Smooth muscle cell (in vitro differentiated cells): Measurements from ENCODE around the gene NDUFS3. TPM values are rescaled to one million over a fixed set of nuclear protein-coding genes. Genes with fewer than 3 reads are reported as not detected.

Source experiments
- DNase-seq: peaks from one replicate; lab custom pipeline; 2025; ENCODE audit not compliant: unreplicated experiment; lab: John Stamatoyannopoulos, UW
- H2AFZ ChIP-seq: fragments of 200-600 bp; sonication (generic); 2 replicates; pipeline ENCODE4 v1.6.0; 2016; ENCODE audit warnings: antibody characterized with exemption, low read depth, mild to moderate bottlenecking
- H3F3A ChIP-seq: fragments of 200-600 bp; sonication (generic); 2 replicates; pipeline ENCODE4 v1.6.0; 2017; ENCODE audit warnings: antibody characterized with exemption, low read depth
- H3K27ac ChIP-seq: fragments of 200-600 bp; sonication (generic); 2 replicates; pipeline ENCODE4 v1.5.1; 2016; ENCODE audit warnings: low read depth, mild to moderate bottlenecking
- H3K27me3 ChIP-seq: fragments of 200-600 bp; sonication (generic); 2 replicates; pipeline ENCODE4 v1.6.1; 2016; ENCODE audit warnings: low read depth, mild to moderate bottlenecking
- H3K36me3 ChIP-seq: fragments of 200-600 bp; sonication (generic); 2 replicates; pipeline ENCODE4 v1.5.1; 2016; ENCODE audit warnings: low read depth
- H3K4me1 ChIP-seq: fragments of 200-600 bp; sonication (generic); 2 replicates; pipeline ENCODE4 v1.5.1; 2016; ENCODE audit warnings: low read depth
- H3K4me2 ChIP-seq: fragments of 200-600 bp; sonication (generic); 2 replicates; pipeline ENCODE4 v1.6.0; 2016; ENCODE audit warnings: mild to moderate bottlenecking
- H3K4me3 ChIP-seq: fragments of 200-600 bp; sonication (generic); 2 replicates; pipeline ENCODE4 v1.5.1; 2016; ENCODE audit warnings: mild to moderate bottlenecking
- H3K79me2 ChIP-seq: fragments of 200-600 bp; sonication (generic); 2 replicates; pipeline ENCODE4 v1.6.0; 2016; ENCODE audit warnings: low read depth, mild to moderate bottlenecking
- H3K9ac ChIP-seq: fragments of 200-600 bp; sonication (generic); 2 replicates; pipeline ENCODE4 v1.6.0; 2016; ENCODE audit warnings: low read depth
- H3K9me3 ChIP-seq: fragments of 200-600 bp; sonication (generic); replicated peaks from 2 replicates; pipeline ENCODE4 v1.5.1; 2016; ENCODE audit warnings: low read depth
- H4K20me1 ChIP-seq: fragments of 200-600 bp; sonication (generic); 2 replicates; pipeline ENCODE4 v1.6.0; 2016; ENCODE audit warnings: low read depth
- CTCF ChIP-seq: fragments of 200-600 bp; sonication (generic); IDR thresholded peaks from 2 replicates; pipeline ENCODE4 v1.5.1; 2017; ENCODE audit warnings: borderline replicate concordance, mild to moderate bottlenecking, antibody characterized with exemption; ENCODE audit not compliant: insufficient read depth, poor library complexity, severe bottlenecking
- WGBS: methylation state at CpG from one replicate; pipeline ENCODE4 v1.1.7; 2016; ENCODE audit warnings: low lambda C conversion rate; 5-methylcytosine and 5-hydroxymethylcytosine counted together
- polyA plus RNA-seq: library from polyadenylated mRNA; unstranded; fragments of >200 nt; fragmentation: Nextera tagmentation; extraction: Ambion mirVana; gene quantifications from 2 replicates; pipeline ENCODE4 v1.2.1, GENCODE V29; 2016
- small RNA-seq: library from RNA; depleted of rRNA; stranded (forward); fragments of <200 nt; gene quantifications from one replicate; pipeline ENCODE3, GENCODE V24; 2014
- total RNA-seq: library from RNA; depleted of rRNA; stranded (reverse); fragments of >200 nt; gene quantifications from 2 replicates; pipeline ENCODE4 v1.2.3, GENCODE V29; 2014

NDUFS3 gene
- total and polyA plus RNA-seq, 2 experiments from 2014 or later: 53.8 to 110 TPM

DNA sequence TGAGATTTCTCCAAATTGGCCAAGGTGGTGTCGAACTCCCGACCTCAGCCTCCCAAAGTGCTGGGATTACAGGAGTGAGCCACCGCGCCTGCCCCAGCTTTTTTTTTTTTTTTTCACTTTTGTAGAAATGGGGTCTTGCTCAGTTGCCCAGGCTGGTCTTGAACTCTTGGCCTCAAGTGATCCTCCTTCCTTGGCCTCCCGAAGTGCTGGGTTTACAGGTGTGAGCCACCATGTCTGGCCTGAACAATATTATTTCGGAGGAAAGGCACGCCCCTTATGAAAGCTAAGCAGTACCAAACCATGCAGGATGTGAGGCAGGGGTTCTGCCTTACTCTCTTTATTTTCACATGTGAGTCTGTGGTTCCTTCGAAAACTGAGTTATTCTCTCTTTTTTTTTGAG is 47.4 kb downstream of the NDUFS3 start:
- Histone ChIP-seq H3K4me3 (no peak overlapping the region), H4K20me1 (peaks cover 5% of the 10 kb centered on the region), H3K9ac (no peak overlapping the region), H3K27me3 (no peaks in the 10 kb centered on the region), H2AFZ (no peak overlapping the region), H3K9me3 (no peaks in the 10 kb centered on the region), H3K27ac (no peak overlapping the region), H3K4me2 (no peak overlapping the region), H3K36me3 (peaks cover 43% of the 10 kb centered on the region), H3K4me1 (no peaks in the 10 kb centered on the region), H3K79me2 (no peaks in the 10 kb centered on the region), H3F3A (no peaks in the 10 kb centered on the region)
- no peak for TF ChIP-seq CTCF
- WGBS: 98% methylated on average over 8 of the region's 8 CpGs
- DNase-seq: no peak

GRCh38 chr11:47628026-47628425 is 49.2 kb downstream of the NDUFS3 start:
- peaks cover 5% of the 10 kb centered on the region for H4K20me1 ChIP-seq
- no peaks in the 10 kb centered on the region for H3K79me2 ChIP-seq
- no peak overlapping the region for H3K4me3 ChIP-seq
- H3K9me3 ChIP-seq: no peaks in the 10 kb centered on the region
- H3K4me1 ChIP-seq: no peaks in the 10 kb centered on the region
- peaks cover 42% of the 10 kb centered on the region for H3K36me3 ChIP-seq
- no peak overlapping the region for H2AFZ ChIP-seq
- WGBS: 37% methylated on average over 4 of the region's 4 CpGs
- H3K9ac ChIP-seq: no peak overlapping the region
- no peaks in the 10 kb centered on the region for H3K27me3 ChIP-seq
- no peak overlapping the region for H3K27ac ChIP-seq
- H3K4me2 ChIP-seq: no peak overlapping the region
- H3F3A ChIP-seq: no peaks in the 10 kb centered on the region
- TF ChIP-seq CTCF: no peak
- DNase-seq: no peak

- Histone ChIP-seq H2AFZ (no peak overlapping the region), H3K27ac (no peak overlapping the region), H3K36me3 (peaks cover 40% of the 10 kb centered on the region), H3K4me3 (no peak overlapping the region), H4K20me1 (peaks cover 5% of the 10 kb centered on the region), H3K27me3 (no peaks in the 10 kb centered on the region), H3K4me2 (no peak overlapping the region), H3K9me3 (no peaks in the 10 kb centered on the region), H3K79me2 (no peaks in the 10 kb centered on the region), H3F3A (no peaks in the 10 kb centered on the region), H3K4me1 (no peaks in the 10 kb centered on the region), H3K9ac (no peak overlapping the region)
- 80% methylated on average over 5 of the region's 5 CpGs for WGBS
- DNase-seq: no peak
- TF ChIP-seq CTCF: no peak
These were observed 52.6 kb downstream of the NDUFS3 start for GRCh38 chr11:47631473-47631872.

Small RNA genes within 50 kb of the gene (small RNA-seq; reads per million reads assigned to genes)
- not detected for gene RN7SL652P
- gene RNU5E-10P: not detected

Other genes with a start within 250 kb of the NDUFS3 start
- gene MYBPC3, start 226.4 kb upstream of the NDUFS3 start, total RNA-seq: not detected in 2 replicates
- 0.03 and 0.25 TPM in 2 replicates for gene MYBPC3, start 226.4 kb upstream of the NDUFS3 start, polyA plus RNA-seq
- not detected in 2 replicates for gene SPI1, start 200.5 kb upstream of the NDUFS3 start, total RNA-seq
- not detected in 2 replicates for gene SPI1, start 200.5 kb upstream of the NDUFS3 start, polyA plus RNA-seq
- gene SLC39A13, start 170.5 kb upstream of the NDUFS3 start, total RNA-seq: 51.7 and 56.9 TPM in 2 replicates
- 138 and 143 TPM in 2 replicates for gene SLC39A13, start 170.5 kb upstream of the NDUFS3 start, polyA plus RNA-seq
- gene PSMC3, start 152.6 kb upstream of the NDUFS3 start, total RNA-seq: 71.2 and 99.8 TPM in 2 replicates
- gene PSMC3, start 152.6 kb upstream of the NDUFS3 start, polyA plus RNA-seq: 200 and 211 TPM in 2 replicates
- gene RAPSN, start 129.9 kb upstream of the NDUFS3 start, total RNA-seq: not detected in 2 replicates
- gene RAPSN, start 129.9 kb upstream of the NDUFS3 start, polyA plus RNA-seq: 0.41 and 0.96 TPM in 2 replicates
- 64.8 and 78.2 TPM in 2 replicates for gene CELF1, start 25.9 kb upstream of the NDUFS3 start, total RNA-seq
- gene CELF1, start 25.9 kb upstream of the NDUFS3 start, polyA plus RNA-seq: 42.5 and 49.4 TPM in 2 replicates
- 136 and 152 TPM in 2 replicates for gene PTPMT1, start 13.5 kb upstream of the NDUFS3 start, total RNA-seq
- gene PTPMT1, start 13.5 kb upstream of the NDUFS3 start, polyA plus RNA-seq: 75.5 and 103 TPM in 2 replicates
- gene KBTBD4, start 104 bp upstream of the NDUFS3 start, total RNA-seq: 9.4 and 17.5 TPM in 2 replicates
- gene KBTBD4, start 104 bp upstream of the NDUFS3 start, polyA plus RNA-seq: 13.7 and 14.2 TPM in 2 replicates
- gene FAM180B, start 7.6 kb downstream of the NDUFS3 start, total RNA-seq: not detected in 2 replicates
- 0.46 TPM in 1 of 2 replicates, not detected in the other for gene FAM180B, start 7.6 kb downstream of the NDUFS3 start, polyA plus RNA-seq
- 0.09 and 1.3 TPM in 2 replicates for gene C1QTNF4, start 15.3 kb downstream of the NDUFS3 start, total RNA-seq
- 0.48 and 1.0 TPM in 2 replicates for gene C1QTNF4, start 15.3 kb downstream of the NDUFS3 start, polyA plus RNA-seq
- 74.0 and 97.0 TPM in 2 replicates for gene MTCH2, start 63.5 kb downstream of the NDUFS3 start, total RNA-seq
- gene MTCH2, start 63.5 kb downstream of the NDUFS3 start, polyA plus RNA-seq: 152 and 177 TPM in 2 replicates
- 0.94 and 1.1 TPM in 2 replicates for gene AGBL2, start 136.3 kb downstream of the NDUFS3 start, total RNA-seq
- gene AGBL2, start 136.3 kb downstream of the NDUFS3 start, polyA plus RNA-seq: 1.6 TPM in 1 of 2 replicates, not detected in the other
- gene FNBP4, start 188.3 kb downstream of the NDUFS3 start, total RNA-seq: 62.4 and 64.1 TPM in 2 replicates
- gene FNBP4, start 188.3 kb downstream of the NDUFS3 start, polyA plus RNA-seq: 31.6 and 38.5 TPM in 2 replicates